Mucosa of descending colon (tissue), 3 donors: ENCODE data around the gene SWAP70. TPM values are rescaled to one million over a fixed set of nuclear protein-coding genes. Genes with fewer than 3 reads are reported as not detected.

Source experiments
- ATAC-seq: fragments of 200-7000 bp; cut with Tn5 transposase; one replicate; pipeline ENCODE4 v1.9.1; 2020; ENCODE audit warnings: mild to moderate bottlenecking, moderate library complexity
- DNase-seq, 3 donors: peaks; one replicate each; pipeline ENCODE4 v3.0.0-alpha.2; 2020
- H3K36me3 ChIP-seq: fragments of 200-600 bp; one replicate; pipeline ENCODE4 v1.8.0; 2021; ENCODE audit warnings: low read depth, mild to moderate bottlenecking
- H3K4me1 ChIP-seq: fragments of 200-600 bp; one replicate; pipeline ENCODE4 v1.8.0; 2021; ENCODE audit warnings: low read depth, mild to moderate bottlenecking
- H3K4me3 ChIP-seq: fragments of 200-600 bp; one replicate; pipeline ENCODE4 v1.8.0; 2021; ENCODE audit warnings: mild to moderate bottlenecking
- H3K9me3 ChIP-seq: fragments of 200-600 bp; one replicate; pipeline ENCODE4 v1.8.0; 2021; ENCODE audit warnings: mild to moderate bottlenecking
- intact Hi-C, 2 donors: fragments of 100-400 bp; cut with DNase I in 1 of 2; cut with micrococcal nuclease in 1 of 2; formaldehyde crosslinking; loops; one replicate each; pipeline versions ENCODE4 v1.11.0 to v1.11.1; 2022; cut with DNase I, micrococcal nuclease
- total RNA-seq, 3 donors: library from RNA; stranded (reverse); fragmentation: NEBNext Ultra II Directional in 2 of 3; extraction: Animal tissue kit (Norgen Biotek cat#: 25700) in 2 of 3; gene quantifications; one replicate each; pipeline versions ENCODE4 v1.2.1 to v1.2.4, GENCODE V29; 2021 to 2023
- TF ChIP-seq, protein P1 (sequence below): fragments of 200-600 bp; IDR thresholded peaks from one replicate; pipeline ENCODE4 v1.8.0; 2022; ENCODE audit warnings: antibody characterized with exemption, mild to moderate bottlenecking
- donor health status: DM: no; HTN: no; CAD: no; lungs with moderate emphysema.
- donor health status: DM: no; HTN: no; CAD: no.
- donor health status: DM: no; HTN: yes; CAD: no.

SWAP70 gene
- total RNA-seq, 3 donors from 2014 or later = 16.0 to 29.1 (median 19.7) TPM

DNA sequence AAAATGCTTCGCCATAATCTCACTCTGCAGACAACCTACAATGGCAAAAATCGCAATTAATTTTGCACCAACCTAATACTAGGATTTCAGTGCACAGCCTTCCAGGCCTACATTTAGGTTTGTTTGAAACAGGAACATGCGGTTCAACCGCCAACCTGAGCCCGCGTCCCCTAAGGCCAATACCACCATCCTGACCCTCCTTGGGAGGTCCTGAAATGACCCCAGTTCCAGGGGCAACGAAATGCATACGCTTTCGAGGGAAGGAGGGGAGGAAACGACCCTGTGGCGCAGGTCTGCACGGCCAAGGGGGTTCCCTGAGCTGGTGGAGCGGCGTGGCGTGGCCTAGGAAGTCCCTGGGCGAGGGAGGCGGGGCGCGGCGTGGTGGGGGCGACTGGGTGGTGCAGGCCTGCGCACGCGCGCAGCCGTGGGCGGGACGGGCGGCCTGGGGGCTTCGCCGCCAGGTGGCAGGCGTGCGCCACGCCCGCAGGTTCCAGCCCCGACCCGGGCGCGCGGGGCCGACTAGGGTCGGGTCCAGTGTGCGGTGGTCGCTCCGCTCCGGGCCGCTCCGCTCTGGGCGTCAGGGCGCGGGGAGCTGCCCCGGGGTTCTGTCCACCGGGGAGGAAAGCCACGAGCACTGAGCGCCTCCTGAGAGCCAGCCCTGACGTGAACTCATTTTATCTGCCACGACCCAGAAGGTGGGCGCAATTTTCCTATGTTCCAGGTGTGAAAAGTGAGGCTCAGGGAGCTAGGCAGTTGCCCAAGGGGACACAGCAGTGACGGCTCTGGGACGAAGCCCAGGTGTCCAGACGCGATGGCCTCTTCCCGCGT lies 94.1 kb downstream of the SWAP70 start:
- peak overlapping the region; percentile 45 for H3K4me3 ChIP-seq
- intact Hi-C loops = loop anchor here (10.0 kb wide), 2 partner anchors 217 to 567 kb away; no protein-coding TSS in a partner anchor
- no peaks in the 10 kb centered on the region for H3K36me3 ChIP-seq
- H3K9me3 ChIP-seq = no peaks in the 10 kb centered on the region
- peaks cover 26% of the 10 kb centered on the region for H3K4me1 ChIP-seq
- peak; percentile 90 to 95 (median 94) for DNase-seq
- TF ChIP-seq, protein P1, sequence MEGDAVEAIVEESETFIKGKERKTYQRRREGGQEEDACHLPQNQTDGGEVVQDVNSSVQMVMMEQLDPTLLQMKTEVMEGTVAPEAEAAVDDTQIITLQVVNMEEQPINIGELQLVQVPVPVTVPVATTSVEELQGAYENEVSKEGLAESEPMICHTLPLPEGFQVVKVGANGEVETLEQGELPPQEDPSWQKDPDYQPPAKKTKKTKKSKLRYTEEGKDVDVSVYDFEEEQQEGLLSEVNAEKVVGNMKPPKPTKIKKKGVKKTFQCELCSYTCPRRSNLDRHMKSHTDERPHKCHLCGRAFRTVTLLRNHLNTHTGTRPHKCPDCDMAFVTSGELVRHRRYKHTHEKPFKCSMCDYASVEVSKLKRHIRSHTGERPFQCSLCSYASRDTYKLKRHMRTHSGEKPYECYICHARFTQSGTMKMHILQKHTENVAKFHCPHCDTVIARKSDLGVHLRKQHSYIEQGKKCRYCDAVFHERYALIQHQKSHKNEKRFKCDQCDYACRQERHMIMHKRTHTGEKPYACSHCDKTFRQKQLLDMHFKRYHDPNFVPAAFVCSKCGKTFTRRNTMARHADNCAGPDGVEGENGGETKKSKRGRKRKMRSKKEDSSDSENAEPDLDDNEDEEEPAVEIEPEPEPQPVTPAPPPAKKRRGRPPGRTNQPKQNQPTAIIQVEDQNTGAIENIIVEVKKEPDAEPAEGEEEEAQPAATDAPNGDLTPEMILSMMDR = peak; percentile 85
- ATAC-seq = peak; percentile 82

DNA sequence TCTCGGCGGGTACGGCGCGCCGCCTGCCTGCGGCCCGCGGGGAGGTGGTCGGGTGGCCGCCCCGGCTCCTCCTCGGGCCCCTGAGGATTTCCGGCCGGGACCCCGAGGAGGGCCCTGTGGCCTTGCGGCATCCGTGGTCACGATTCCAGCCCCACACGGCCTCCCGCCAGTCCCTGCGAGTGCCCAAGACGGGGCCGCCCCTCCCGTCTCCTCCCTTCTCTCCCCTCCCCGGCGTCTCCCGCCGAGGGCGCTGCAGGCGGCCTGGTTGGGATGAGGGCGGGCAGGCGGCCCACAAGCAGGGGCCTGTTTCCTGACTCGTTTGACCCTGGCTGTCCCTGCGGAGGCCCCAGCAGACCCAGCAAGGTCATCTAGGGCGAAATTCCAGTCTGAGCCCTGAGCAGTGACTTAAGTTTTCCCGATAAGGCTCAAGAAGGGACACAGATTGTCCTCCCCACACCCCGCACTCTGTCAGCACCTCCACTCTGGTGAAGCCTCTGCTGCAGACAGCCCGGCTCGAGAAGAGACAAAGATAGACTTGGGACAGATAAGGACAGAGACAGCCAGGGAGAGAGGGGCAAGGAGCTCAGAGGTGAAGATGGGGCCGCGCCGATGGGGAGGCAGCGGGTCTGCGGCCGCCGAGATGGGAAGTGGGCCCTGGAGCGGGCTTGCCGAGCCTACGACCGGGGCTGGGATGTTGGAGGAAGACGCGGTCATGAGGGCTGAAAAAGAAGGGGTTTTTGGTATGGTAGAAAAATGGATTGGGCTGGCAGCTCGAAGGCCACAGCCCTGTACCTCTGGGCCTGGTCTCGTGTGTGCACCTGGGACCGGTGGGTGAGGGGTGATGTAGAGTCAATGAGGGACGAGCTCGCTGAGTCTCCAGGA lies 95.0 kb downstream of the SWAP70 start:
- Histone ChIP-seq H3K9me3 (no peaks in the 10 kb centered on the region), H3K36me3 (no peaks in the 10 kb centered on the region), H3K4me1 (peaks cover 26% of the 10 kb centered on the region), H3K4me3 (peak overlapping the region; percentile 45)
- ATAC-seq = peak; percentile 72
- TF ChIP-seq, protein P1 = no peak
- intact Hi-C loops = loop anchor here (10.0 kb wide), 2 partner anchors 216 to 566 kb away; no protein-coding TSS in a partner anchor
- DNase-seq = peak; percentile 77 to 87 (median 86)

DNA sequence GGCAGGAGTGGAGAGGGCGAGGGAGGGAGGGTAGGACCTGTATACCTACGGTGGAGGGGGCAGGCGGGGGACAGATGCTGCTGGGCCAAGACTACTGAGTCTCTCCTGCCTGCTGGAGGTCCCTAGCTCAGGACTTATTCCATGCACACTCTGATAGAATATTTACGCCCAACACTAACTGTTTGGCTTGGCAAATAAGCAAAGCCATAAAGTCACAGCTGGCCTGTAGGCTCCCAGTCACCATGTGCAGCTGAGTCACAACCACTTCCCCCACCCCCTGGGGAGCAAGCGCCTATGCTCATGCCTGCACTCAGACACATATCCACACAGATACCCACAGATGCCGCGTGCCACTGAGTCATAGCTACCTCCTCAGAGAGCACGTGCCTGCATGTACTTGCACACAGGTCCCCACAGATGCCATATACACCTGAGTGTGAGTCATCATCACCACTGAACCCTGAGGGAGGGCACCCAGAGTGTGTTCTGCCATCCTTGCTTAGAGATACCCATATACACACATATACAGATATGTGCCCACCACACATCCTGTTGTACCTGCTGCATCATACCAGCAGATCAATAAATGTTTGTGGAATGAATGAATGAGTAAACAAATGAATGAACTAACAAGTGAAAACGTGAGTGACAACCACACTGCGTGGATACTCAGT lies 95.8 kb downstream of the SWAP70 start:
- intact Hi-C loops = loop anchor here (10.0 kb wide), 2 partner anchors 215 to 565 kb away; no protein-coding TSS in a partner anchor
- DNase-seq = peak; percentile 79 to 93 (median 84)
- H3K4me1 ChIP-seq = peaks cover 26% of the 10 kb centered on the region
- TF ChIP-seq, protein P1 = no peak
- no peaks in the 10 kb centered on the region for H3K9me3 ChIP-seq
- H3K4me3 ChIP-seq = no peak overlapping the region
- H3K36me3 ChIP-seq = no peaks in the 10 kb centered on the region
- peak; percentile 80 for ATAC-seq

DNA sequence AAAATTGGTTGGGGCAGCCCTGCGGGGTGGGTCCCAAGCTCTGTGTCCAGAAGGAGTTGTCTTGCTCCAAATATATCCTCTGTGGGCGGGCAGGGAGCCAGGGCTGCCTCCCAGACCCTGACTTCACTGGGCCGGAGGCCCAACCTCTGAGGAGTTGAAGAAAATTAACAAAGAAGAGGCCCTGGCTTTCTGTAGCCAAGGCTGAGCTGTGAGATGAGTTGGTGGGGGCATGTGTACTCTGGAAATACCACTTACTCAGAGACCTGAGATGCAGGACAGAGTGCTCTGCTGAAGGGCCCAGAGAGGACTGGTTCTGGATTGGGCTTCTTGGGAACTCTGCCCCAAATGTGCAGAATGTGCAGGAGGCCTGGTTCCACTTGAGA lies 96.3 kb downstream of the SWAP70 start:
- Histone ChIP-seq H3K9me3 (no peaks in the 10 kb centered on the region), H3K36me3 (no peaks in the 10 kb centered on the region), H3K4me3 (no peak overlapping the region), H3K4me1 (peaks cover 26% of the 10 kb centered on the region)
- peak; percentile 73 to 86 (median 74) for DNase-seq
- ATAC-seq = no peak
- TF ChIP-seq, protein P1 = no peak
- intact Hi-C loops = no loop called here

DNA sequence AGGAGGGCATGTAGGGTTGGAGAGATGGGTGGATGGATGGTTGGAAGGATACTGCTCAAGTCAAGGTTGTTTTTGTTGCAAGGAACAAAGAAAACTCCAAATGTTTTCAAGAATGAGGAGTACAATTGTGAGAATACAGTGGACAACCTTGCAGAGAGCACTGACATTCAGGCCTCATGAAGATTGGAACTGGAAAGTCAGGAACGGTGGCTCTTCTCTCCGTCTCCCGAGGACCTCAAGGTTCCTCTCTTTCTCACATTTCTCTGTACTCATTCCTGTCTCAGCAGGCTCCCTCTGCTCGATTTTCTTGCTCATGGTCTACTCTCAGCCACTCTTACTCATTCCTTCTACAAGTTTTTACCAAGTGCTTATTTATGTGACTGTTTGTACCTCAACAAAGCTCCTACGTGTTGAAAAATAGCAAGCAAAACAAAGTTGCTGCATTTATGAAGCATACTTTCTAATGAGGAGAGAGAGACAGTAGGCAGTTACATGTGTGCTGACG lies 97.6 kb downstream of the SWAP70 start:
- ATAC-seq (no peak), DNase-seq (no peak)
- intact Hi-C loops = no loop called here
- TF ChIP-seq, protein P1 = no peak
- Histone ChIP-seq H3K4me3 (no peak overlapping the region), H3K9me3 (no peaks in the 10 kb centered on the region), H3K4me1 (peaks cover 26% of the 10 kb centered on the region), H3K36me3 (no peaks in the 10 kb centered on the region)
